HepG2 (cell line): Measurements from ENCODE around the gene FITM1. TPM values are rescaled to one million over a fixed set of nuclear protein-coding genes. Genes with fewer than 3 reads are reported as not detected.

Experiments
- CBX2 ChIP-seq, 2 experiments: fragments of 200-600 bp in 1 of 2; sonication (generic); formaldehyde crosslinking in 1 of 2; IDR thresholded peaks; 2 replicates each; pipeline versions ENCODE4 v1.7.0 to v1.8.1; 2018 to 2022; ENCODE audit warnings: low read depth in 2 of 2, low read length in 1 of 2, mild to moderate bottlenecking in 1 of 2, missing genetic modification reagents in 1 of 2
- GABPA ChIP-seq, 2 experiments: IDR thresholded peaks; 2 replicates each; pipeline ENCODE4 v1.6.1; 2011 to 2016; ENCODE audit warnings: low read depth in 2 of 2, low read length in 1 of 2, missing biosample characterization in 1 of 2, missing genetic modification characterization in 1 of 2
- MEF2D ChIP-seq: sonication (generic); formaldehyde crosslinking; IDR thresholded peaks from 2 replicates; pipeline ENCODE4 v1.5.1; 2020; ENCODE audit warnings: mild to moderate bottlenecking, missing genetic modification reagents
- RFX3 ChIP-seq: IDR thresholded peaks from 2 replicates; pipeline ENCODE4 v1.6.1; 2016; ENCODE audit warnings: missing biosample characterization, missing genetic modification reagents
- SOX6 ChIP-seq, 2 experiments: fragments of 450-650 bp in 1 of 2; sonication (generic) in 1 of 2; formaldehyde crosslinking in 1 of 2; IDR thresholded peaks; 2 replicates each; pipeline versions ENCODE4 v1.4.0 to v1.6.1; 2017 to 2020; ENCODE audit warnings: antibody characterized with exemption in 1 of 2, mild to moderate bottlenecking in 1 of 2, missing genetic modification reagents in 1 of 2
- ZNF572 ChIP-seq: sonication (generic); formaldehyde crosslinking; IDR thresholded peaks from 2 replicates; pipeline ENCODE4 v1.5.1; 2020; ENCODE audit warnings: mild to moderate bottlenecking, missing genetic modification reagents
- polyA plus RNA-seq, 8 experiments: library from polyadenylated mRNA; depleted of rRNA in 3 of 8; stranded (reverse) in 7 of 8; unstranded in 1 of 8; fragments of >200 nt; fragmentation: Illumina TruSeq in 4 of 8; extraction: Trizol in 4 of 8; gene quantifications; 2 replicates each; pipeline versions ENCODE4 v1.2.1 to v1.2.3, GENCODE V29; 2011 to 2016; ENCODE audit warnings: low read depth in 4 of 8, missing spikeins in 1 of 8, mixed read lengths in 1 of 8; ENCODE audit not compliant: insufficient read depth in 1 of 8
- total RNA-seq, 5 experiments: library from RNA; depleted of rRNA; stranded (reverse); fragments of >200 nt; fragmentation: Illumina TruSeq; extraction: Trizol; gene quantifications; 2 replicates each; pipeline ENCODE4 v1.2.3, GENCODE V29; 2016; ENCODE audit warnings: low read depth in 1 of 5
- TF ChIP-seq, protein P1 (sequence below): IDR thresholded peaks from 2 replicates; pipeline ENCODE4 v1.6.1; 2016; ENCODE audit warnings: missing biosample characterization, missing genetic modification reagents, low read depth
- TF ChIP-seq, protein P2 (sequence below): sonication (generic); formaldehyde crosslinking; IDR thresholded peaks from 2 replicates; pipeline ENCODE4 v1.4.0; 2020; ENCODE audit warnings: missing genetic modification reagents, borderline replicate concordance
- TF ChIP-seq, protein P3 (sequence below): sonication (generic); formaldehyde crosslinking; IDR thresholded peaks from 2 replicates; pipeline ENCODE4 v1.8.0; 2022; ENCODE audit warnings: mild to moderate bottlenecking, missing genetic modification reagents, borderline replicate concordance
- TF ChIP-seq, protein P4 (sequence below): sonication (generic); formaldehyde crosslinking; IDR thresholded peaks from 2 replicates; pipeline ENCODE4 v1.5.1; 2020; ENCODE audit warnings: mild to moderate bottlenecking, missing genetic modification reagents, moderate library complexity

Gene FITM1
- total and polyA plus RNA-seq, 2 of the 13 experiments (the other 11 are each of a cell fraction or from before 2014, with no cell fraction given) = 2.7 to 5.8 TPM

DNA sequence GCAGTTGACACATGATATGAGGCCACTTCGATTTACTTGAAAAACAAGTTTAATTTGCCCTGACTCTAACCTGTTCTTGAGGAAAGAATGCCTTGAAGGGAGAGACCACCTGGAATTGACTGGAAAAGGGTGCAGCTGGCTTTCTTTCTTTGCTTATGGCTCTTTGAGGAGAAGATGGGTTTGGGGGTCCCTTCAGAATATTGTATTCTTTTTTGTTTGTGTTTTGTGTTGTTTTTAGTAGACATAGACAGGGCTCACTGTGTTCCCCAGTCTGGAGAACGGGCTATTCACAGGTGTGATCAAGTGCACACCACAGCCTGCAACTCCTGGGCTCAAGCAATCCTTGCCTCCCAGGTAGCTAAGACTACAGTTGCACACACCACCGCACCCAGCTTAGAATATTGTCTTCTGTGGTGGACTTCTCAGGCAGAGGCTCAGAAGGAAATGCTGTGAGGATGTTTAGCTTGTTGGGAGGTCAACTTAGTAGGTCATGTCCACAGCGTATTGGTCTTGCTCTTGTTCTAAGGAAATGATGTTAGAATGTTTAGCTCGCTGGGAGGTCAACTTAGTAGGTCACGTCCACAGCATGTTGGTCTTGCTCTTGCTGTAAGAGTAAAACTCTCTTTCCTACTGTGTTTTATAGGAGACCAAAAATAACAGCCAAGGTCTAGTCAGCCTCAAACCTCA lies 14.2 kb upstream of the FITM1 start (continued):
- TF ChIP-seq, protein P1, sequence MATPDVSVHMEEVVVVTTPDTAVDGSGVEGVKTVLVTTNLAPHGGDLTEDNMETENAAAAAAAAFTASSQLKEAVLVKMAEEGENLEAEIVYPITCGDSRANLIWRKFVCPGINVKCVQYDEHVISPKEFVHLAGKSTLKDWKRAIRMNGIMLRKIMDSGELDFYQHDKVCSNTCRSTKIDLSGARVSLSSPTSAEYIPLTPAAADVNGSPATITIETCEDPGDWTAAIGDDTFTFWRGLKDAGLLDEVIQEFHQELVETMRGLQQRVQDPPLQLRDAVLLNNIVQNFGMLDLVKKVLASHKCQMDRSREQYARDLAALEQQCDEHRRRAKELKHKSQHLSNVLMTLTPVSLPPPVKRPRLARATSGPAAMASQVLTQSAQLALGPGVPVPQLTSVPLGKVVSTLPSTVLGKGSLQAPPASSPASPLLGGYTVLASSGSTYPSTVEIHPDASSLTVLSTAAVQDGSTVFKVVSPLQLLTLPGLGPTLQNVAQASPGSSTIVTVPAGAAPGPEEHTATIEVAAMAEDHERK = no peak
- TF ChIP-seq GABPA (IDR thresholded peaks at IDR 0.05; ENCODE audit: low read depth, low read length) (no peak), GABPA (CRISPR knock-in tag; IDR thresholded peaks at IDR 0.05; ENCODE audit: low read depth) (no peak), CBX2 (IDR thresholded peaks at IDR 0.05; ENCODE audit: low read depth, low read length) (no peak), CBX2 (CRISPR knock-in tag; IDR thresholded peaks at IDR 0.05; ENCODE audit: low read depth) (no peak), SOX6 (IDR thresholded peaks at IDR 0.05) (no peak), SOX6 (CRISPR knock-in tag; IDR thresholded peaks at IDR 0.05) (no peak), MEF2D (CRISPR knock-in tag) (peak; percentile 64; the same call in 1 of the 2 replicates), RFX3 (CRISPR knock-in tag) (no peak), ZNF572 (no peak)
- TF ChIP-seq, protein P2, sequence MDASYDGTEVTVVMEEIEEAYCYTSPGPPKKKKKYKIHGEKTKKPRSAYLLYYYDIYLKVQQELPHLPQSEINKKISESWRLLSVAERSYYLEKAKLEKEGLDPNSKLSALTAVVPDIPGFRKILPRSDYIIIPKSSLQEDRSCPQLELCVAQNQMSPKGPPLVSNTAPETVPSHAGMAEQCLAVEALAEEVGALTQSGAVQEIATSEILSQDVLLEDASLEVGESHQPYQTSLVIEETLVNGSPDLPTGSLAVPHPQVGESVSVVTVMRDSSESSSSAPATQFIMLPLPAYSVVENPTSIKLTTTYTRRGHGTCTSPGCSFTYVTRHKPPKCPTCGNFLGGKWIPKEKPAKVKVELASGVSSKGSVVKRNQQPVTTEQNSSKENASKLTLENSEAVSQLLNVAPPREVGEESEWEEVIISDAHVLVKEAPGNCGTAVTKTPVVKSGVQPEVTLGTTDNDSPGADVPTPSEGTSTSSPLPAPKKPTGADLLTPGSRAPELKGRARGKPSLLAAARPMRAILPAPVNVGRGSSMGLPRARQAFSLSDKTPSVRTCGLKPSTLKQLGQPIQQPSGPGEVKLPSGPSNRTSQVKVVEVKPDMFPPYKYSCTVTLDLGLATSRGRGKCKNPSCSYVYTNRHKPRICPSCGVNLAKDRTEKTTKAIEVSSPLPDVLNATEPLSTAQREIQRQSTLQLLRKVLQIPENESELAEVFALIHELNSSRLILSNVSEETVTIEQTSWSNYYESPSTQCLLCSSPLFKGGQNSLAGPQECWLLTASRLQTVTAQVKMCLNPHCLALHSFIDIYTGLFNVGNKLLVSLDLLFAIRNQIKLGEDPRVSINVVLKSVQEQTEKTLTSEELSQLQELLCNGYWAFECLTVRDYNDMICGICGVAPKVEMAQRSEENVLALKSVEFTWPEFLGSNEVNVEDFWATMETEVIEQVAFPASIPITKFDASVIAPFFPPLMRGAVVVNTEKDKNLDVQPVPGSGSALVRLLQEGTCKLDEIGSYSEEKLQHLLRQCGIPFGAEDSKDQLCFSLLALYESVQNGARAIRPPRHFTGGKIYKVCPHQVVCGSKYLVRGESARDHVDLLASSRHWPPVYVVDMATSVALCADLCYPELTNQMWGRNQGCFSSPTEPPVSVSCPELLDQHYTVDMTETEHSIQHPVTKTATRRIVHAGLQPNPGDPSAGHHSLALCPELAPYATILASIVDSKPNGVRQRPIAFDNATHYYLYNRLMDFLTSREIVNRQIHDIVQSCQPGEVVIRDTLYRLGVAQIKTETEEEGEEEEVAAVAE (CRISPR knock-in tag) = no peak
- TF ChIP-seq, protein P3, sequence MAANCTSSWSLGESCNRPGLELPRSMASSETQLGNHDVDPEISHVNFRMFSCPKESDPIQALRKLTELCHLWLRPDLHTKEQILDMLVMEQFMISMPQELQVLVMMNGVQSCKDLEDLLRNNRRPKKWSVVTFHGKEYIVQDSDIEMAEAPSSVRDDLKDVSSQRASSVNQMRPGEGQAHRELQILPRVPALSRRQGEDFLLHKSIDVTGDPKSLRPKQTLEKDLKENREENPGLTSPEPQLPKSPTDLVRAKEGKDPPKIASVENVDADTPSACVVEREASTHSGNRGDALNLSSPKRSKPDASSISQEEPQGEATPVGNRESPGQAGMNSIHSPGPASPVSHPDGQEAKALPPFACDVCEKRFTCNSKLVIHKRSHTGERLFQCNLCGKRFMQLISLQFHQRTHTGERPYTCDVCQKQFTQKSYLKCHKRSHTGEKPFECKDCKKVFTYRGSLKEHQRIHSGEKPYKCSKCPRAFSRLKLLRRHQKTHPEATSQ (CRISPR knock-in tag) = no peak
- TF ChIP-seq, protein P4, sequence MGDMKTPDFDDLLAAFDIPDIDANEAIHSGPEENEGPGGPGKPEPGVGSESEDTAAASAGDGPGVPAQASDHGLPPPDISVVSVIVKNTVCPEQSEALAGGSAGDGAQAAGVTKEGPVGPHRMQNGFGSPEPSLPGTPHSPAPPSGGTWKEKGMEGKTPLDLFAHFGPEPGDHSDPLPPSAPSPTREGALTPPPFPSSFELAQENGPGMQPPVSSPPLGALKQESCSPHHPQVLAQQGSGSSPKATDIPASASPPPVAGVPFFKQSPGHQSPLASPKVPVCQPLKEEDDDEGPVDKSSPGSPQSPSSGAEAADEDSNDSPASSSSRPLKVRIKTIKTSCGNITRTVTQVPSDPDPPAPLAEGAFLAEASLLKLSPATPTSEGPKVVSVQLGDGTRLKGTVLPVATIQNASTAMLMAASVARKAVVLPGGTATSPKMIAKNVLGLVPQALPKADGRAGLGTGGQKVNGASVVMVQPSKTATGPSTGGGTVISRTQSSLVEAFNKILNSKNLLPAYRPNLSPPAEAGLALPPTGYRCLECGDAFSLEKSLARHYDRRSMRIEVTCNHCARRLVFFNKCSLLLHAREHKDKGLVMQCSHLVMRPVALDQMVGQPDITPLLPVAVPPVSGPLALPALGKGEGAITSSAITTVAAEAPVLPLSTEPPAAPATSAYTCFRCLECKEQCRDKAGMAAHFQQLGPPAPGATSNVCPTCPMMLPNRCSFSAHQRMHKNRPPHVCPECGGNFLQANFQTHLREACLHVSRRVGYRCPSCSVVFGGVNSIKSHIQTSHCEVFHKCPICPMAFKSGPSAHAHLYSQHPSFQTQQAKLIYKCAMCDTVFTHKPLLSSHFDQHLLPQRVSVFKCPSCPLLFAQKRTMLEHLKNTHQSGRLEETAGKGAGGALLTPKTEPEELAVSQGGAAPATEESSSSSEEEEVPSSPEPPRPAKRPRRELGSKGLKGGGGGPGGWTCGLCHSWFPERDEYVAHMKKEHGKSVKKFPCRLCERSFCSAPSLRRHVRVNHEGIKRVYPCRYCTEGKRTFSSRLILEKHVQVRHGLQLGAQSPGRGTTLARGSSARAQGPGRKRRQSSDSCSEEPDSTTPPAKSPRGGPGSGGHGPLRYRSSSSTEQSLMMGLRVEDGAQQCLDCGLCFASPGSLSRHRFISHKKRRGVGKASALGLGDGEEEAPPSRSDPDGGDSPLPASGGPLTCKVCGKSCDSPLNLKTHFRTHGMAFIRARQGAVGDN = no peak
